HepG2 (cell line): Measurements from ENCODE around the gene HSPE1. TPM values are rescaled to one million over a fixed set of nuclear protein-coding genes. Genes with fewer than 3 reads are reported as not detected.

Experiments
- ARNT ChIP-seq: fragments of 450-650 bp; IDR thresholded peaks from 2 replicates; pipeline ENCODE4 v1.6.1; 2017
- BHLHE40 ChIP-seq: IDR thresholded peaks from 2 replicates; pipeline ENCODE4 v1.6.1; 2011; ENCODE audit warnings: low read length, improper control_type of control experiment
- CBX1 ChIP-seq: IDR thresholded peaks from one replicate; pipeline ENCODE4 v1.6.1; 2016; ENCODE audit warnings: antibody characterized with exemption, low read depth
- CHD2 ChIP-seq: IDR thresholded peaks from 2 replicates; pipeline ENCODE4 v1.6.1; 2011; ENCODE audit warnings: low read depth, low read length, improper control_type of control experiment
- CREM ChIP-seq, 2 experiments: sonication (generic) in 1 of 2; formaldehyde crosslinking in 1 of 2; IDR thresholded peaks; 2 replicates each; pipeline versions ENCODE4 v1.4.0 to v1.6.1; 2016 to 2020; ENCODE audit warnings: antibody characterized with exemption in 1 of 2, mild to moderate bottlenecking in 1 of 2, missing genetic modification reagents in 1 of 2
- HMG20B ChIP-seq: conservative IDR thresholded peaks from 2 replicates; pipeline ENCODE4 v1.6.1; 2016; ENCODE audit warnings: missing genetic modification reagents, missing compliant biosample characterization
- KDM1A ChIP-seq: IDR thresholded peaks from 2 replicates; pipeline ENCODE4 v1.6.1; 2016; ENCODE audit warnings: missing compliant biosample characterization
- MIER2 ChIP-seq: IDR thresholded peaks from 2 replicates; pipeline ENCODE4 v1.6.1; 2016; ENCODE audit warnings: missing biosample characterization, missing genetic modification reagents
- MZF1 ChIP-seq: sonication (generic); formaldehyde crosslinking; IDR thresholded peaks from 2 replicates; pipeline ENCODE4 v1.8.1; 2023; ENCODE audit warnings: mild to moderate bottlenecking, missing genetic modification reagents, borderline replicate concordance
- NR2F6 ChIP-seq, 2 experiments: IDR thresholded peaks; 2 replicates each; pipeline ENCODE4 v1.6.1; 2016; ENCODE audit warnings: antibody characterized with exemption in 1 of 2, mild to moderate bottlenecking in 1 of 2
- PHF20 ChIP-seq: sonication (generic); formaldehyde crosslinking; IDR thresholded peaks from 2 replicates; pipeline ENCODE4 v1.5.0; 2020; ENCODE audit warnings: mild to moderate bottlenecking, missing genetic modification reagents
- PRMT3 ChIP-seq: sonication (generic); formaldehyde crosslinking; IDR thresholded peaks from 2 replicates; pipeline ENCODE4 v1.8.1; 2022; ENCODE audit warnings: low read depth, mild to moderate bottlenecking, moderate library complexity, missing genetic modification reagents, borderline replicate concordance
- RXRB ChIP-seq: IDR thresholded peaks from 2 replicates; pipeline ENCODE4 v1.6.1; 2016; ENCODE audit warnings: borderline replicate concordance, missing genetic modification reagents, missing compliant biosample characterization
- U2AF1 ChIP-seq: fragments of 200-400 bp; formaldehyde crosslinking; optimal IDR thresholded peaks from 2 replicates; pipeline ENCODE3; 2017; ENCODE audit warnings: mild to moderate bottlenecking, low read depth, low read length
- YY1 ChIP-seq: IDR thresholded peaks from 2 replicates; pipeline ENCODE4 v1.6.1; 2011; ENCODE audit warnings: low read length, low read depth, moderate library complexity, mild to moderate bottlenecking; ENCODE audit not compliant: insufficient read depth, insufficient replicate concordance
- ZFP62 ChIP-seq: sonication (generic); formaldehyde crosslinking; IDR thresholded peaks from 2 replicates; pipeline ENCODE4 v1.4.0; 2020; ENCODE audit warnings: missing genetic modification reagents
- ZMYM4 ChIP-seq: sonication (generic); formaldehyde crosslinking; IDR thresholded peaks from 2 replicates; pipeline ENCODE4 v1.8.1; 2023; ENCODE audit warnings: mild to moderate bottlenecking, missing genetic modification reagents
- ZNF124 ChIP-seq: sonication (generic); formaldehyde crosslinking; IDR thresholded peaks from 2 replicates; pipeline ENCODE4 v1.4.0; 2020; ENCODE audit warnings: missing genetic modification reagents
- ZNF605 ChIP-seq: sonication (generic); formaldehyde crosslinking; IDR thresholded peaks from 2 replicates; pipeline ENCODE4 v1.8.0; 2022; ENCODE audit warnings: mild to moderate bottlenecking, missing genetic modification reagents
- polyA plus RNA-seq, 8 experiments: library from polyadenylated mRNA; depleted of rRNA in 3 of 8; stranded (reverse) in 7 of 8; unstranded in 1 of 8; fragments of >200 nt; fragmentation: Illumina TruSeq in 4 of 8; extraction: Trizol in 4 of 8; gene quantifications; 2 replicates each; pipeline versions ENCODE4 v1.2.1 to v1.2.3, GENCODE V29; 2011 to 2016; ENCODE audit warnings: low read depth in 4 of 8, missing spikeins in 1 of 8, mixed read lengths in 1 of 8; ENCODE audit not compliant: insufficient read depth in 1 of 8
- total RNA-seq, 5 experiments: library from RNA; depleted of rRNA; stranded (reverse); fragments of >200 nt; fragmentation: Illumina TruSeq; extraction: Trizol; gene quantifications; 2 replicates each; pipeline ENCODE4 v1.2.3, GENCODE V29; 2016; ENCODE audit warnings: low read depth in 1 of 5
- TF ChIP-seq, protein P1 (sequence below): sonication (generic); formaldehyde crosslinking; IDR thresholded peaks from 2 replicates; pipeline ENCODE4 v1.5.0; 2020; ENCODE audit warnings: missing genetic modification reagents
- TF ChIP-seq, protein P2 (sequence below): sonication (generic); formaldehyde crosslinking; conservative IDR thresholded peaks from 2 replicates; pipeline ENCODE4 v1.4.0; 2020; ENCODE audit warnings: mild to moderate bottlenecking, missing genetic modification reagents, moderate library complexity
- TF ChIP-seq, protein P3 (sequence below): sonication (generic); formaldehyde crosslinking; IDR thresholded peaks from 2 replicates; pipeline ENCODE4 v1.9.0; 2021; ENCODE audit warnings: missing genetic modification reagents, mild to moderate bottlenecking, borderline replicate concordance
- TF ChIP-seq, protein P4 (sequence below): sonication (generic); formaldehyde crosslinking; IDR thresholded peaks from 2 replicates; pipeline ENCODE4 v1.9.0; 2022; ENCODE audit warnings: low read depth, missing genetic modification reagents

Gene HSPE1
- total and polyA plus RNA-seq, 2 of the 13 experiments (the other 11 are each of a cell fraction or from before 2014, with no cell fraction given): 244 to 823 TPM

DNA sequence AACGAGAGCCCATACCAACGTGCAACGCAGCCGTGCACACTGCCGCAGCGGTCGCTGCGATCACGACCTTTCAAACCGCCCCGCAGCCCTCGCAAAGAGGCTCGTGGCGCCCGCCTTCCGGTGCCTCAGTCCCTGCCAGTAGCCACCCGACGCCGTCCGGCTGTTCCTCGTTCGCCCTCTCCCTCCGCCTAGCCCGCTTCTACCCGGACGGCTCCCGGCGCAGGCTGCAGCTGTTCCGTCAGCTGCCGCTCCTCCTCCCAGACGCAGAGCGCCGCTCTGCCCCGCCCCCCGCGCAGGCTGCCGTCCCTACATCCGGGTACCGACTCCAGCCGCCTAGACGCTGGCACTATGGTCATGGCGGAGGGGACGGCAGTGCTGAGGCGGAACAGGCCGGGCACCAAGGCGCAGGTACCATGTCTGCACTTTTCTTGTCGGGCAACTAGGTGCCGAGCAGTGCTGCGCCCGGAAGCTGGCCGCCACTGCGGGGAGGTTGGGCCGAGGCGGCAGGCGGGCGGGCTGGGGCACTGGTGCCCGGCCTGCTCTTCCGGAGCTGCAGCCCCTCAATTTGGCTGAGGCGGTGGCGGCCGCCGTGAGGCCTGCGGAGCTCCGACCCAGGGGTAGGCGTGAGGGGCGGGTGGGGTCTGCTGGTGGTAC lies 15.7 kb downstream of the HSPE1 start, which contains the start of gene MOB4 (continued):
- TF ChIP-seq MIER2 (CRISPR knock-in tag) (peak; percentile 66; the same call in 1 of the 2 replicates), ZFP62 (0 out of 2 replicates have a peak, but pooled peaks have one; percentile 21), PRMT3 (CRISPR knock-in tag) (peak; percentile 91), CREM (IDR thresholded peaks at IDR 0.05) (peak; percentile 44), CREM (CRISPR knock-in tag; IDR thresholded peaks at IDR 0.05) (0 out of 2 replicates have a peak, but pooled peaks have one; percentile 16), BHLHE40 (peak; percentile 58; the same call in 1 of the 2 replicates), ZNF124 (CRISPR knock-in tag) (peak; percentile 98), PHF20 (CRISPR knock-in tag) (peak; percentile 90), ZMYM4 (CRISPR knock-in tag) (peak; percentile 99), YY1 (peak; percentile 95), HMG20B (CRISPR knock-in tag) (peak; percentile 95), CBX1 (peak; percentile 95), ARNT (no peak), RXRB (CRISPR knock-in tag) (peak; percentile 93), CHD2 (peak; percentile 76), NR2F6 (IDR thresholded peaks at IDR 0.05) (peak; percentile 40; the same call in 1 of the 2 replicates), NR2F6 (CRISPR knock-in tag; IDR thresholded peaks at IDR 0.05) (peak; percentile 87), ZNF605 (CRISPR knock-in tag) (peak; percentile 99), MZF1 (CRISPR knock-in tag) (peak; percentile 35; the same call in 1 of the 2 replicates), KDM1A (CRISPR knock-in tag) (0 out of 2 replicates have a peak, but pooled peaks have one; percentile 65), U2AF1 (no peak)
- TF ChIP-seq, protein P1, sequence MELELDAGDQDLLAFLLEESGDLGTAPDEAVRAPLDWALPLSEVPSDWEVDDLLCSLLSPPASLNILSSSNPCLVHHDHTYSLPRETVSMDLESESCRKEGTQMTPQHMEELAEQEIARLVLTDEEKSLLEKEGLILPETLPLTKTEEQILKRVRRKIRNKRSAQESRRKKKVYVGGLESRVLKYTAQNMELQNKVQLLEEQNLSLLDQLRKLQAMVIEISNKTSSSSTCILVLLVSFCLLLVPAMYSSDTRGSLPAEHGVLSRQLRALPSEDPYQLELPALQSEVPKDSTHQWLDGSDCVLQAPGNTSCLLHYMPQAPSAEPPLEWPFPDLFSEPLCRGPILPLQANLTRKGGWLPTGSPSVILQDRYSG (CRISPR knock-in tag): peak; percentile 80; the same call in 1 of the 2 replicates
- TF ChIP-seq, protein P2, sequence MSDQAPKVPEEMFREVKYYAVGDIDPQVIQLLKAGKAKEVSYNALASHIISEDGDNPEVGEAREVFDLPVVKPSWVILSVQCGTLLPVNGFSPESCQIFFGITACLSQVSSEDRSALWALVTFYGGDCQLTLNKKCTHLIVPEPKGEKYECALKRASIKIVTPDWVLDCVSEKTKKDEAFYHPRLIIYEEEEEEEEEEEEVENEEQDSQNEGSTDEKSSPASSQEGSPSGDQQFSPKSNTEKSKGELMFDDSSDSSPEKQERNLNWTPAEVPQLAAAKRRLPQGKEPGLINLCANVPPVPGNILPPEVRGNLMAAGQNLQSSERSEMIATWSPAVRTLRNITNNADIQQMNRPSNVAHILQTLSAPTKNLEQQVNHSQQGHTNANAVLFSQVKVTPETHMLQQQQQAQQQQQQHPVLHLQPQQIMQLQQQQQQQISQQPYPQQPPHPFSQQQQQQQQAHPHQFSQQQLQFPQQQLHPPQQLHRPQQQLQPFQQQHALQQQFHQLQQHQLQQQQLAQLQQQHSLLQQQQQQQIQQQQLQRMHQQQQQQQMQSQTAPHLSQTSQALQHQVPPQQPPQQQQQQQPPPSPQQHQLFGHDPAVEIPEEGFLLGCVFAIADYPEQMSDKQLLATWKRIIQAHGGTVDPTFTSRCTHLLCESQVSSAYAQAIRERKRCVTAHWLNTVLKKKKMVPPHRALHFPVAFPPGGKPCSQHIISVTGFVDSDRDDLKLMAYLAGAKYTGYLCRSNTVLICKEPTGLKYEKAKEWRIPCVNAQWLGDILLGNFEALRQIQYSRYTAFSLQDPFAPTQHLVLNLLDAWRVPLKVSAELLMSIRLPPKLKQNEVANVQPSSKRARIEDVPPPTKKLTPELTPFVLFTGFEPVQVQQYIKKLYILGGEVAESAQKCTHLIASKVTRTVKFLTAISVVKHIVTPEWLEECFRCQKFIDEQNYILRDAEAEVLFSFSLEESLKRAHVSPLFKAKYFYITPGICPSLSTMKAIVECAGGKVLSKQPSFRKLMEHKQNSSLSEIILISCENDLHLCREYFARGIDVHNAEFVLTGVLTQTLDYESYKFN: peak; percentile 81
- TF ChIP-seq, protein P3, sequence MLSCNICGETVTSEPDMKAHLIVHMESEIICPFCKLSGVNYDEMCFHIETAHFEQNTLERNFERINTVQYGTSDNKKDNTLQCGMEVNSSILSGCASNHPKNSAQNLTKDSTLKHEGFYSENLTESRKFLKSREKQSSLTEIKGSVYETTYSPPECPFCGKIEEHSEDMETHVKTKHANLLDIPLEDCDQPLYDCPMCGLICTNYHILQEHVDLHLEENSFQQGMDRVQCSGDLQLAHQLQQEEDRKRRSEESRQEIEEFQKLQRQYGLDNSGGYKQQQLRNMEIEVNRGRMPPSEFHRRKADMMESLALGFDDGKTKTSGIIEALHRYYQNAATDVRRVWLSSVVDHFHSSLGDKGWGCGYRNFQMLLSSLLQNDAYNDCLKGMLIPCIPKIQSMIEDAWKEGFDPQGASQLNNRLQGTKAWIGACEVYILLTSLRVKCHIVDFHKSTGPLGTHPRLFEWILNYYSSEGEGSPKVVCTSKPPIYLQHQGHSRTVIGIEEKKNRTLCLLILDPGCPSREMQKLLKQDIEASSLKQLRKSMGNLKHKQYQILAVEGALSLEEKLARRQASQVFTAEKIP: no peak
- TF ChIP-seq, protein P4, sequence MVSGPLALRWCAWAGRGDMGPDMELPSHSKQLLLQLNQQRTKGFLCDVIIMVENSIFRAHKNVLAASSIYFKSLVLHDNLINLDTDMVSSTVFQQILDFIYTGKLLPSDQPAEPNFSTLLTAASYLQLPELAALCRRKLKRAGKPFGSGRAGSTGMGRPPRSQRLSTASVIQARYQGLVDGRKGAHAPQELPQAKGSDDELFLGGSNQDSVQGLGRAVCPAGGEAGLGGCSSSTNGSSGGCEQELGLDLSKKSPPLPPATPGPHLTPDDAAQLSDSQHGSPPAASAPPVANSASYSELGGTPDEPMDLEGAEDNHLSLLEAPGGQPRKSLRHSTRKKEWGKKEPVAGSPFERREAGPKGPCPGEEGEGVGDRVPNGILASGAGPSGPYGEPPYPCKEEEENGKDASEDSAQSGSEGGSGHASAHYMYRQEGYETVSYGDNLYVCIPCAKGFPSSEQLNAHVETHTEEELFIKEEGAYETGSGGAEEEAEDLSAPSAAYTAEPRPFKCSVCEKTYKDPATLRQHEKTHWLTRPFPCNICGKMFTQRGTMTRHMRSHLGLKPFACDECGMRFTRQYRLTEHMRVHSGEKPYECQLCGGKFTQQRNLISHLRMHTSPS: peak; percentile 88
